ENCODE results near the gene TMEM129.

- TF ChIP-seq CTCF (IDR thresholded peaks at IDR 0.05) (no peak), POLR2A (IDR thresholded peaks at IDR 0.05) (no peak), EP300 (IDR thresholded peaks at IDR 0.05) (no peak)
Measured at GRCh38 chr4:1739358-1739757, 18.2 kb upstream of the TMEM129 start.

Measured in ovary (tissue), 3 donors.